Inflammatory macrophage treated with lipopolysaccharide for 4 hours (primary cell): ENCODE results near the gene CYP4F2.
A peak's percentile ranks its signal among the peaks of the same experiment; 100 is the strongest.
"Not testable (repeated sequence)": the region's sequence is repeated elsewhere in the genome, so short reads cannot be mapped to it uniquely, and the experiment has no call there.

Experiments
- DNase-seq: peaks from one replicate; pipeline ENCODE4 v3.0.0-alpha.2; 2020

CYP4F2 gene

DNA sequence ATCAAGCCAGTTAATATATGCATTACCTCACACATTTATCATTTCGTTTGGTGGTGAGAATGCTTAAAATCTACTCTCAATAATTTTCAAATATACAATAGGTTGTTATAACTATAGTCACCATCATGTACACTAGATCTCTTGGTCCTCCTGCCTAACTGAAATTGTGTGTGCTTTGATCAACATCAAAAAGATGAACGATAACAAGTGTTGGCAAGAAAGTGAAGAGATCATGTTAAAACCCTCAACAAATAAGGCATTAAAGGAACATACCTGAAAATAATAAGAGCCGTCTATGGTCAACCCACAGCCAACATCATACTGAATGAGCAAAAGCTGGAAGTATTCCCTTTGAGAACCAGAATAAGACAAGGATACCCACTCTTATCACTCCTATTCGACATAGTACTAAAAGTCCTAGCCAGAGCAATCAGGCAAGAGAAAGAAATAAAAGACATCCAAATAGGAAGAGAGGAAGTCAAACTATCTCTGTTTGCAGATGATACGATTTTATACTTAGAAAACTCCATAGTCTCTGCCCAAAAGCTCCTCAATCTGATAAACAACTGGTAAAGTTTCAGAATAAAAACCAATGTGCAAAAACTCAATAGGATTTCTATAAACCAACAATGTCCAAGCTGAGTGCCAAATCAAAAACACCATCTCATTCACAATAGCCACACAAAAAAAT is 54.5 kb downstream of the CYP4F2 start:
- DNase-seq: no peak

DNA sequence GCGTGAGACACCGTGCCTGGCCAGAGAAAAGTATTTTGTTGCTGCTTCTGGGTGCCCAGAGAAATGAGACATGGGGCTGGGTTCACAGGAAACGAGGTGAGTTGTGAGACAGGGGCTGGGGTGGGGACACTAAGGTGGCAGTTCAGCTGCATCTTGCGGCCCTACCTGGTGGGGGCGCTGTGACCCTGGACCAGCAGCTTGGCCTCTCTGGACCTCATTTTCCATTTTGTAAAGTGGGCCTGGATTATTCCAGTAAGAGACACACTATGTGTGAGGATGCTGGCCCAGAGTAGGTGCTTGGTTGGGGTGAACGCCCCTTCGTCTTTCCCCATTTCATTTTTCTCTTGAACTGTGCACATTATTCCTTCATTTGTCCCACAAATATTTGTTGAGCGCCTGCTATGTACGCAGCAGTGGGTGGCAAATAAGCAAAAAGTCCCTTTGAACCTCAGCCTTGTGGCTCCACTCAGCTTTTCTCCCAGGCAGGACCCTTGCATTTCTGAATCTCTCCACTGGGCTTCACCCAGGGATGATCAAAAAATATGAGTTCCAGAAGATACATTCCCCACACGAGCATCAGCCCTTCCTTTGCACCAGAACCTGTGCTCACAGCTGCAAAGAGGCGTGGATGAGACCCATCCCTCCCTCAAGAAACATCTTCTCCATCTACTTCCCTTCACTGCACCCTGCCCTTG is 55.9 kb downstream of the CYP4F2 start:
- no peak for DNase-seq

DNA sequence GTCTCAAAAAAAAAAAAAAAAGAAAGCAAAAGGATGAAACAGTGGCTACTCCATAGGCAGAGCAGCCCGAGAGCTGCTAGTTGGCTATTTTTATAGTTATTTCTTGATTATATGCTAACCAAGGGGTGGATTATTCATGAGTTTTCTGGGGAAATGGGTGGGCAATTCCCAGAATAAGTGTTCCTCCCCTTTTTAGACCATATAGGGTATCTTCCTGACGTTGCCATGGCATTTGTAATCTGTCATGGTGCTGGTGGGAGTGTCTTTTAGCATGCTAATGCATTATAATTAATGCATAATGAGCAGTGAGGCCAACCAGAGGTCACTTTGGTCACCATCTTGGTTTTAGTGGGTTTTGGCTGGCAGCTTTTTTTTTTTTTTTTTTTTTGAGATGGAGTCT is 57.0 kb downstream of the CYP4F2 start:
- no peak for DNase-seq

DNA sequence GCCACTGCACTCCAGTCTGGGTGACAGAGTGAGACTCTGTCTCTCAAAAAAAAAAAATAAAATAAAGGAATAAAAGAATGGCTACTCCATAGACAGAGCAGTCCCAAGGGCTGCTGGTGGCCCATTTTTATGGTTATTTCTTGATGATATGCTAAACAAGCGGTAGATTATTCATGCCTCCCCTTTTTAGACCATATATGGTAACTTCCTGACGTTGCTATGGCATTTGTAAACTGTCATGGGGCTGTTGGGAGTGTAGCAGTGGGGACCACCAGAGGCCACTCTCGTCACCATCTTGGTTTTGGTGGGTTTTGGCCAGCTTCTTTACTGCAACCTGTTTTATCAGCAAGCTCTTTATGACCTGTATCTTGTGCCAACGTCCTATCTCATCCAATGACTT is 58.0 kb downstream of the CYP4F2 start:
- DNase-seq: not testable (repeated sequence)

DNA sequence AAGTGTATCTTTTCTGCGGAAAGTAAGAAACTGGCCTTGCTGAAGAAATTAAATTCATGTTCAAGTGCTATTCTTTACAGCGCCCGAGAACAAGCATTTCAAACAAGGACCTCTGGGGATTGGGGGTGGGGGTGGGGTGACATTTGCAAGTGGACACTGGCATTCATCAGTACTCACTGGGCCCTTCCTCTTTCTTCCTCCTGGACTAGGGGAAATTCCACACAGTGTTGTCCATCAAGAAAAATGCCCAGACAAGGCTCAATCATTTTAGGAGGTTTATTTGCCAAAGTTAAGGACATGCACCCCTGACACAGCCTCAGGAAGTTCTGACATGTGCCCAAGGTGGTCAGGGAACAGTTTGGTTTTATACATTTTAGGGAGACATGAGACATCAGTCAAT is 59.5 kb downstream of the CYP4F2 start:
- peak; percentile 7 for DNase-seq

DNA sequence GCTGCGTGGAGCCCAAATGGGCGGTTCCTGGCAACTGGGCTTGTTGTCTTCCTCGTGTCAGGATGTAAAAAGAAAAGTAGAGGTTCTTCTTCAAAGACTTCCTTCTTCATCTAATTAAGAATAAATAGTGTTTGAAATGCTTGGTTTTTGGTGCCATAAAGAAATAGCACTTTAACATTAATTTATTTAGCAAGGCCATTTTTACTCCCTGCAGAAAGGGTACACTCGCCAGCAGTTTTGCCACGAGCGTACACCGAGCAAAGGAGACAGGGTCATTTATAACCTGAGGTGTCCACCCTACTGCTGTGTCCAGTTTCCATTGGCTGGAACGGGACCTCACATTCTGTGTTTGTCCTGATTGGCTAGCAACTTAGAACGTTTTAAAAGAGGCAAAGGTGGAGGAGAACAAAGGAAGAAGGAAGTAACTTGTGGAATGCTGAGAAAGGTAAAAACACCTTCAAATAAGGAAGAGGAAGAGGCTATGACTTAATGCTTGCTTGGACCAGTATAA is 60.6 kb downstream of the CYP4F2 start:
- no peak for DNase-seq

- DNase-seq: peak; percentile 97
Observed at GRCh38 chr19:15836330-15837220, 61.3 kb downstream of the CYP4F2 start.

GRCh38 chr19:15835565-15836329 is 62.1 kb downstream of the CYP4F2 start:
- DNase-seq: peak; percentile 7

DNA sequence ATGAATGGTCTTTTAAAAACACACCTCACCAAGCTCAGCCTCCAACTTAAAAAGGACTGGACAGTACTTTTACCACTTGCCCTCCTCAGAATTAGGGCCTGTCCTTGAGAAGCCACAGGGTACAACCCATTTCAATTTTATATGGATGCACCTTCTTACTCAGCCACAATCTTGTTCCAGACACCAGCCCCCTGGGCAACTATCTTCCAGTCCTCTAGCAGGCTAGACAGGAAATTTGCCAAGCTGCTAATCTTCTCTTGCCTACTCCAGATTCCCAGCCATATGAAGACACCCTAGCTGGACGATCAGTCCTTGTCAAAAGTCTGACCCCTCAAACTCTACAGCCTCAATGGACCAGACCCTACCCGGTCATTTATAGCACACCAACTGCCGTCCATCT is 63.6 kb downstream of the CYP4F2 start:
- DNase-seq: not testable (repeated sequence)

DNA sequence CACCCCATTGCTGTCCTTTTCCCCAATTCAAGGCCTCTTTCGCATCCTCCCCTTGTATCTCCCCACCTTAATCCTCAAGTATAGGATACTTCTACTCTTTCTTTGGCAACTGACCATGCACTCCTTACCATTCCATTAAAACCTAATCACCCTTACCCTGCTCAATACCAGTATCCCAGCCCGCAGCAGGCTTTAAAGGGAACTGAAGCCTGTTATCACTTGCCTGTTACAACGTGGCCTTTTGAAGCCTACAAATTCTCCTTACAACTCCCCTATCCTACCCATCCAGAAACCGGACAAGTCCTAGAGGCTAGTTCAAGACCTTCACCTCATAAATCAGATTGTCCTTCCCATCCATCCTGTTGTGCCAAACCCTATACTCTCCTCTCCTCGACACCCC is 66.2 kb downstream of the CYP4F2 start:
- no peak for DNase-seq

DNA sequence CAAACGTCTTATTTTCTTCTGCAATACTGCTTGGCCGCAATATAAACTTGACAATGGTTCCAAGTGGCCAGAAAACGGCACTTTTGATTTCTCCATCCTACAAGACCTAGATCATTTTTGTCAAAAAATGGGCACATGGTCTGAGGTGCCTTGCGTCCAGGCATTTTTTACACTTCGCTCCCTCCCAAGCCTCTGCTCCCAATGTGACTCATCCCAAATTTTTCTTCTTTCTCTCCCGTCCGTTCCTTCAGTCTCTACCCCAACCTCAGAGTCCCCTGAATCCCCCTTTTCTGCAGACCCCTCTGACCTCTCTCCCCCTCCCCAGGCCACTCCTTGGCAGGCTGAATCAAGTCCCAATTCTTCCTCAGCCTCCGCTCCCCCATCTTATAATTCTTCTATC is 68.1 kb downstream of the CYP4F2 start:
- DNase-seq: no peak

GRCh38 chr19:15829306-15829698 is 68.6 kb downstream of the CYP4F2 start:
- DNase-seq: no peak

DNA sequence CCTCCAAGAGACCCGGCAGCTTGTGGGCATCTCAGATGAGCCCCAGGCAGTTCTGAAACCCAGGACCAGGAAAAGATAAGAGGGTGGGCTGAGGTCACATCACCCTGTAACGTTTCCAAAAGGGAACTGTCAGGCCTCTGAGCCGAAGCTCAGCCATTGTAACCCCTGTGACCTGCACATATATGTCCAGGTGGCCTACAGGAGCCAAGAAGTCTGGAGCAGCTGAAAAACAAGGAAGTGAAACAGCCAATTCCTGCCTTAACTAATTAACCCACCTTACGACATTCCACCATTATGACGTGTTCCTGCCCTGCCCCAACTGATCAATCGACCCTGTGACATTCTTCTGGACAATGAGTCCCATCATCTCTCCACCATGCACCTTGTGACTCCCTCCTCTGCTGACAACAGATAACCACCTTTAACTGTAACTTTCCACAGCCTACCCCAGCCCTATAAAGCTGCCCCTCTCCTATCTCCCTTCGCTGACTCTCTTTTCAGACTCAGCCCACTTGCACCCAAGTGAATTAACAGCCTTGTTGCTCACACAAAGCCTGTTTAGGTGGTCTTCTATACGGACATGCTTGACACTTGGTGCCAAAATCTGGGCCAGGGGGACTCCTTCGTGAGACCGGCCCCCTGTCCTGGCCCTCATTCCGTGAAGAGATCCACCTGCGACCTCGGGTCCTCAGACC is 69.1 kb downstream of the CYP4F2 start:
- DNase-seq: not testable (repeated sequence)

DNA sequence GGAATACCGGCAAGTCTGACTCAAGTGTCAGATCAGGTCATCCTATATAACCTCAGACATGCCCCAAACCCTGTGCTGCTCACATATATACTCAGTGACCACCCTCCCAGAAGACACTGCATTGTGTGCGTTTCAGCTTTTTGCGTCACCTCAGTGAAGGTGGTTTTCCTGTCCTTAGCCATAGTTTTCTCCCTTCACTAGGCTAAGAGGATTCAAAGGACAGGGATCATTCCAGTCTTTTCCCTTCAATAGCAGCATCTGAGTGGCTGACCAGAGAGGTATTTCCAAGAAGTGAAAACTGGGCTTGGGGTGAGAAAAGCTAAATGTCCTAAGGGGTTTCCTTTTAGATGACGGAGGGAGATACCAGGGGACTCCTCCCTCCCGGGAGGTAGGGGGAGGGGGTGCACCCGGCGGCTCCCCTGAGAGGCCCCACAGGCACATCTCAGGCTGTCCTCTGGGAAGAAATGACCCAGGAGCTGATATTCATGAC is 69.7 kb downstream of the CYP4F2 start:
- DNase-seq: no peak
